IPS DF 6.9 (cell line): ENCODE measurements around the gene ZNF783.
"Not testable (repeated sequence)": the region's sequence is repeated elsewhere in the genome, so short reads cannot be mapped to it uniquely, and the experiment has no call there.

ENCODE experiments used
- DNase-seq: peaks from one replicate; pipeline ENCODE4 v3.0.0-alpha.2; 2013; ENCODE audit warnings: low read depth, low spot score
- H3K27ac ChIP-seq: one replicate; pipeline ENCODE4 v1.5.1; 2013; ENCODE audit warnings: low read length, control low read depth
- H3K27me3 ChIP-seq: 2 replicates; pipeline ENCODE4 v1.6.1; 2013; ENCODE audit warnings: mild to moderate bottlenecking, low read length; ENCODE audit not compliant: control insufficient read depth, insufficient read depth
- H3K36me3 ChIP-seq: 2 replicates; pipeline ENCODE4 v1.6.1; 2013; ENCODE audit warnings: low read length; ENCODE audit not compliant: control insufficient read depth, insufficient read depth
- H3K4me1 ChIP-seq: 2 replicates; pipeline ENCODE4 v1.6.1; 2013; ENCODE audit warnings: low read length; ENCODE audit not compliant: control insufficient read depth, insufficient read depth
- H3K4me3 ChIP-seq: 2 replicates; pipeline ENCODE4 v1.5.1; 2013; ENCODE audit warnings: mild to moderate bottlenecking, low read length
- H3K9me3 ChIP-seq: 2 replicates; pipeline ENCODE4 v1.6.1; 2013; ENCODE audit warnings: low read length, inconsistent platforms; ENCODE audit not compliant: control insufficient read depth, insufficient read depth
- WGBS: extraction: QIAGEN DNeasy Blood & Tissue Kit; methylation state at CpG from one replicate; pipeline ENCODE4 v1.1.7; 2013; ENCODE audit warnings: mixed read lengths, missing lambda C conversion rate; ENCODE audit not compliant: insufficient read length, insufficient coverage; 5-methylcytosine and 5-hydroxymethylcytosine counted together

ZNF783 gene

DNA sequence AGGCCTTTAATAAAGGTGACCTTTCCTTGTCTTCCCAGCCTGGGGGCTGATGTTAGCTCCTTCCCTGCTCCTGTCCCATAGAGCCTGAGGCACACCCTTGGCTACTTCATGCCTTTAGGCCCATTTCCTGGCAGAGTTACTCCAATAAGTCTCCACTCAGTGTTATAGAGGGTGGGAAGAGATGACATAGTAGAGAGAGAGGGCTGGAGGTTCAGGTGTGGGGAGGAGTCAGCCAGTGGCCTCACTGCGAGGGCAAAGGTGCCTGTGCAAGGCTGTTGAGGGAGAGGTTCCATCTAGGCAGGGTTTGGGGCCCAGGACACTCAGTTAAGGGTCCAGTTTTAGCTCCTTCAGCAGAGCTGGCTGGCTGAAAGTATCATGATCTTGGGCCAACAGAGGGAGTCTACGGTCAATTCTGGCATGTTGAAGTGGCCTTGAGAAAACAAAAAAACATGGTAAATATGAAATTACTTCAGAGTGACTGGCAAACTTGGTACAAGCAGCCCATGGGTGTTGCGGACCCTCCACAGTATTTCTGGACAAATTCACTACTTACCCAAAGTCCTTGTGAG lies 67.9 kb downstream of the ZNF783 start:
- H3K27ac ChIP-seq, result no peak overlapping the region
- H3K4me1 ChIP-seq, result no peaks in the 10 kb centered on the region
- H3K27me3 ChIP-seq, result no peaks in the 10 kb centered on the region
- DNase-seq, result no peak
- no peaks in the 10 kb centered on the region for H3K9me3 ChIP-seq
- H3K36me3 ChIP-seq, result no peaks in the 10 kb centered on the region
- no peak overlapping the region for H3K4me3 ChIP-seq
- no CpG with 5 or more reads among the region's 3 CpGs for WGBS

DNA sequence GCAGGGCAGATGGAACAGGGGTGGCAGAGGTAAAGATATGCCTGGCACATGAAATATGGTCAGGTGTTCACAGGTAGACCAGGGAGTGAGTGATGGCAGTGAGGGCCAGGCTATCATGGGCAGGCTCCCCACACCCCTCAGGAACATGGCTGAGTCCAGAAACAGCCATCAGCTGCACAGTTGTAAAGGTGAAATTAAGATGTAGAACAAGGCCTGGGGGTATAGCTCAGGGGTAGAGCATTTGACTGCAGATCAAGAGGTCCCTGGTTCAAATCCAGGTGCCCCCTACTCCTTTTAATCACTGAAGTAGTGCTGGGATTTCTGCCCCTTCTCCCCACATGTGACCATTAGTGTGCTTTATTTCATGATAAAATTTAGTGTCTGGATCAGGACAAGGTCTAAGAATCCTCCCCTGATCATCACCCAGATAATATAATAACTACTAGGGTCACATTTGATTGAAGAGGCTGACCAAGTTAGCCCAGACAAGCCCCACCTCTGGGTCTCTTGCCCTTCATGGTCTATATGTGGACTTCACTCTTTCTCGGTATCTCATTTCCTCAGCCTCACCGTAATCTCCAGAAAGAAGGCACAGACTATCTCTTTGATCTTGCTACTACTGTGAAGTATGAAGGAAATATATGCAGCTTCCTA lies 69.0 kb downstream of the ZNF783 start:
- no CpG with 5 or more reads among the region's 2 CpGs for WGBS
- Histone ChIP-seq H3K9me3 (no peaks in the 10 kb centered on the region), H3K36me3 (no peaks in the 10 kb centered on the region), H3K4me3 (no peak overlapping the region), H3K4me1 (no peaks in the 10 kb centered on the region), H3K27ac (no peak overlapping the region), H3K27me3 (no peaks in the 10 kb centered on the region)
- DNase-seq, result no peak

DNA sequence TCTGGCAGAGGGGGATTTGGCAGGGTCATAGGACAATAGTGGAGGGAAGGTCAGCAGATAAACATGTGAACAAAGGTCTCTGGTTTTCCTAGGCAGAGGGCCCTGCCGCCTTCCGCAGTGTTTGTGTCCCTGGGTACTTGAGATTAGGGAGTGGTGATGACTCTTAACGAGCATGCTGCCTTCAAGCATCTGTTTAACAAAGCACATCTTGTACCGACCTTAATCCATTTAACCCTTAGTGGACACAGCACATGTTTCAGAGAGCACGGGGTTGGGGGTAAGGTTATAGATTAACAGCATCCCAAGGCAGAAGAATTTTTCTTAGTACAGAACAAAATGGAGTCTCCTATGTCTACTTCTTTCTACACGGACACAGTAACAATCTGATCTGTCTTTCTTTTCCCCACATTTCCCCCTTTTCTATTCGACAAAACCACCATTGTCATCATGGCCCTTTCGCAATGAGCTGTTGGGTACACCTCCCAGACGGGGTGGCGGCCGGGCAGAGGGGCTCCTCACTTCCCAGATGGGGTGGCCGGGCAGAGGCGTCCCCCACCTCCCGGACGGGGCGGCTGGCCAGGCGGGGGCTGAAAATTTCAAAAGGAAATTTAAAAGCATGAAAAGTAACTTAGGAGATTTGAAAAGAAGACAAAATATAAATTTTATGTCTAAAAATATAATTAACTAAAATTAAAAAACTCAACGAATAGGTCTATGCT lies 70.8 kb downstream of the ZNF783 start:
- WGBS, result no CpG with 5 or more reads among the region's 18 CpGs
- not testable (repeated sequence) for H3K27ac ChIP-seq, H3K4me3 ChIP-seq, H3K36me3 ChIP-seq, H3K4me1 ChIP-seq, H3K27me3 ChIP-seq, DNase-seq, H3K9me3 ChIP-seq

DNA sequence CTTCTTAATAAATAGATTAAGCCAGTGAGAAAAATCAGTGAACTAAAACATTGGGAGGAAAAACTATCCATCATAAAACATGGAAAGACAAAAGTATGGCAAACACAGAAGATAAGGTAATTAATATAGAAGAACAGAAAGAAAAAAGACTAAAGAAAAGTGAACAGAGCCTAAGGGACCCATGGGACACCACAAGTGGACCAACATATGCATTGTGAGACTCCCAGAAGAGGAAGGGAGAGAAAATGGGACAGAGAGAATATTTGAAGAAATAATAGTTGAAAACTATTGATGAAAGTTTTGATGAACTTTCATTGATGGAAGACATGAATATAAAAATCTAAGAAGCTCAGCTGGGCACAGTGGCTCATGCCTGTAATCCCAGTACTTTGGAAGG lies 71.3 kb downstream of the ZNF783 start:
- H3K27me3 ChIP-seq, result no peaks in the 10 kb centered on the region
- no peak overlapping the region for H3K4me3 ChIP-seq
- no peak overlapping the region for H3K27ac ChIP-seq
- H3K4me1 ChIP-seq, result no peaks in the 10 kb centered on the region
- DNase-seq, result no peak
- no peaks in the 10 kb centered on the region for H3K36me3 ChIP-seq
- no peaks in the 10 kb centered on the region for H3K9me3 ChIP-seq

DNA sequence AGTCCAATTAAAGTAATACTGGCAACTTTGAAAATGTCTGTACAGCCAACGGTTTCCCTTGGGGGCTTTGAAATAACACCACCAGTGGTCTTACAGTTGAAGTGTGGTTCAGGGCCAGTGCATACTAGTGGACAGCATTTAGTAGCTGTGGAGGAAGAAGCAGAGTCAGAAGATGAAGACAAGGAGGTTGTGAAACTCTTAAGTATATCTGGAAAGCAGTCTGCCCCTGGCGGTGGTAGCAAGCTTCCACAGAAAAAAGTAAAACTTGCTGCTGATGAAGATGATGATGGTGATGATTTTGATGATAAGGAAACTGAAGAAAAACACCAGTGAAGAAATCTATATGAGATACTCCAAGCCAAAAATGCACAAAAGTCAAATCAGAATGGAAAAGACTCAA lies 72.2 kb downstream of the ZNF783 start:
- H3K4me3 ChIP-seq, result no peak overlapping the region
- H3K27me3 ChIP-seq, result no peaks in the 10 kb centered on the region
- no peaks in the 10 kb centered on the region for H3K4me1 ChIP-seq
- H3K27ac ChIP-seq, result no peak overlapping the region
- no CpG with 5 or more reads among the region's 2 CpGs for WGBS
- no peak for DNase-seq
- H3K36me3 ChIP-seq, result no peaks in the 10 kb centered on the region
- no peaks in the 10 kb centered on the region for H3K9me3 ChIP-seq
